ENCODE measurements around the gene ASB3.
A peak's percentile ranks its signal among the peaks of the same experiment; 100 is the strongest.
"Not testable (repeated sequence)": the region's sequence is repeated elsewhere in the genome, so short reads cannot be mapped to it uniquely, and the experiment has no call there.

ASB3 gene

GRCh38 chr2:53740170-53740569, 46.6 kb downstream of the ASB3 start:
- DNase-seq (ENCODE audit: low read depth, low spot score): no peak

GRCh38 chr2:53739032-53739431, 47.7 kb downstream of the ASB3 start:
- DNase-seq (ENCODE audit: low read depth, low spot score): no peak

- DNase-seq (ENCODE audit: low read depth, low spot score): no peak
Measured at GRCh38 chr2:53737091-53737490, 49.7 kb downstream of the ASB3 start.

- DNase-seq (ENCODE audit: low read depth, low spot score): no peak
Measured at GRCh38 chr2:53729143-53729762, 57.5 kb downstream of the ASB3 start.

GRCh38 chr2:53727921-53728320, 58.8 kb downstream of the ASB3 start:
- no peak for DNase-seq (ENCODE audit: low read depth, low spot score)

GRCh38 chr2:53725662-53726061, 61.1 kb downstream of the ASB3 start:
- DNase-seq (ENCODE audit: low read depth, low spot score): no peak

GRCh38 chr2:53724536-53724935, 62.2 kb downstream of the ASB3 start:
- DNase-seq (ENCODE audit: low read depth, low spot score): no peak

GRCh38 chr2:53720944-53721343, 65.8 kb downstream of the ASB3 start:
- not testable (repeated sequence) for DNase-seq (ENCODE audit: low read depth, low spot score)

- no peak for DNase-seq (ENCODE audit: low read depth, low spot score)
Measured at GRCh38 chr2:53715568-53715967, 71.2 kb downstream of the ASB3 start.

- no peak for DNase-seq (ENCODE audit: low read depth, low spot score)
Measured at GRCh38 chr2:53711271-53711780, 75.4 kb downstream of the ASB3 start.

GRCh38 chr2:53708988-53709387, 77.8 kb downstream of the ASB3 start:
- DNase-seq (ENCODE audit: low read depth, low spot score): peak; percentile 14

- no peak for DNase-seq (ENCODE audit: low read depth, low spot score)
Measured at GRCh38 chr2:53701221-53701620, 85.5 kb downstream of the ASB3 start.

- DNase-seq (ENCODE audit: low read depth, low spot score): no peak
Measured at GRCh38 chr2:53697686-53698085, 89.1 kb downstream of the ASB3 start.

GRCh38 chr2:53697092-53697491, 89.7 kb downstream of the ASB3 start:
- no peak for DNase-seq (ENCODE audit: low read depth, low spot score)

GRCh38 chr2:53695575-53695974, 91.2 kb downstream of the ASB3 start:
- no peak for DNase-seq (ENCODE audit: low read depth, low spot score)

GRCh38 chr2:53694096-53694771, 92.5 kb downstream of the ASB3 start:
- no peak for DNase-seq (ENCODE audit: low read depth, low spot score)

GRCh38 chr2:53690876-53691275, 95.9 kb downstream of the ASB3 start:
- DNase-seq (ENCODE audit: low read depth, low spot score): no peak

- DNase-seq (ENCODE audit: low read depth, low spot score): no peak
Measured at GRCh38 chr2:53672881-53673522, 113.8 kb downstream of the ASB3 start.

GRCh38 chr2:53670331-53670730, 116.4 kb downstream of the ASB3 start:
- DNase-seq (ENCODE audit: low read depth, low spot score): no peak

- no peak for DNase-seq (ENCODE audit: low read depth, low spot score)
Measured at GRCh38 chr2:53668624-53669026, 118.1 kb downstream of the ASB3 start.

GRCh38 chr2:53667130-53667529, 119.6 kb downstream of the ASB3 start:
- DNase-seq (ENCODE audit: low read depth, low spot score): not testable (repeated sequence)

GRCh38 chr2:53660886-53661285, 125.9 kb downstream of the ASB3 start:
- no peak for DNase-seq (ENCODE audit: low read depth, low spot score)

GRCh38 chr2:53658474-53658873, 128.3 kb downstream of the ASB3 start:
- not testable (repeated sequence) for DNase-seq (ENCODE audit: low read depth, low spot score)

All from ELF-1 (cell line).